Panc1 (cell line): ENCODE measurements around the gene GGA2. TPM values are rescaled to one million over a fixed set of nuclear protein-coding genes. Genes with fewer than 3 reads are reported as not detected.

Source experiments
- ATAC-seq: fragments of 200-7000 bp; cut with Tn5 transposase; 2 replicates; pipeline ENCODE4 v1.9.1; 2020; ENCODE audit warnings: mild to moderate bottlenecking, moderate library complexity
- BruUV-seq: library from RNA; stranded (reverse); fragments of 400-500 nt; replicated peaks from 2 replicates; lab custom pipeline; 2021; lab: Mats Ljungman, UMichigan
- CTCF ChIA-PET: fragments of 300-600 bp; sonication (Branson Sonifier 250); formaldehyde crosslinking; loops from one replicate; lab custom pipeline; 2022; ENCODE audit warnings: antibody characterized with exemption; lab: Charles Lee
- POLR2A ChIA-PET: fragments of 300-600 bp; sonication (Branson Sonifier 250); formaldehyde crosslinking; loops from one replicate; lab custom pipeline; 2022; ENCODE audit warnings: antibody characterized with exemption; lab: Charles Lee
- DNase-seq: peaks from one replicate; pipeline ENCODE4 v3.0.0-alpha.2; 2010; ENCODE audit warnings: low read depth, low spot score
- H3K27ac ChIP-seq: 2 replicates; pipeline ENCODE4 v1.5.1; 2011; ENCODE audit warnings: mild to moderate bottlenecking, low read length, inconsistent platforms
- H3K27me3 ChIP-seq: fragments of 200-500 bp; sonication (Bioruptor generic); 2 replicates; pipeline ENCODE4 v1.6.0; 2014; ENCODE audit warnings: low read length, inconsistent platforms; ENCODE audit not compliant: control insufficient read depth, insufficient read depth
- H3K36me3 ChIP-seq: fragments of 200-500 bp; sonication (Bioruptor generic); 2 replicates; pipeline ENCODE4 v1.5.1; 2014; ENCODE audit warnings: inconsistent platforms, mild to moderate bottlenecking, low read length, moderate library complexity; ENCODE audit not compliant: control insufficient read depth, insufficient read depth
- H3K4me1 ChIP-seq: 2 replicates; pipeline ENCODE4 v1.5.1; 2011; ENCODE audit warnings: inconsistent platforms, mild to moderate bottlenecking, low read length, moderate library complexity; ENCODE audit not compliant: control insufficient read depth, insufficient read depth
- H3K4me3 ChIP-seq, 2 experiments: 2 replicates each; pipeline ENCODE4 v1.5.1; 2011 to 2012; ENCODE audit warnings: low read depth in 2 of 2, low read length in 2 of 2, mild to moderate bottlenecking in 2 of 2, inconsistent platforms in 1 of 2, moderate library complexity in 1 of 2
- H3K9me3 ChIP-seq: fragments of 200-500 bp; sonication (Bioruptor generic); 2 replicates; pipeline ENCODE4 v1.5.1; 2014; ENCODE audit warnings: low read depth, mild to moderate bottlenecking, inconsistent platforms, low read length, moderate library complexity; ENCODE audit not compliant: control insufficient read depth, insufficient read depth
- CTCF ChIP-seq: fragments of 450-650 bp; IDR thresholded peaks from 2 replicates; pipeline ENCODE4 v1.5.1; 2017; ENCODE audit warnings: mild to moderate bottlenecking
- POLR2AphosphoS5 ChIP-seq: IDR thresholded peaks from 2 replicates; pipeline ENCODE4 v1.6.1; 2012; ENCODE audit warnings: mild to moderate bottlenecking, low read depth, low read length, moderate library complexity
- REST ChIP-seq, 2 experiments: IDR thresholded peaks; 2 replicates each; pipeline ENCODE4 v1.6.1; 2011 to 2012; ENCODE audit warnings: low read depth in 2 of 2, control low read depth in 1 of 2, low read length in 1 of 2, mild to moderate bottlenecking in 1 of 2, moderate library complexity in 1 of 2; ENCODE audit not compliant: insufficient read depth in 1 of 2
- SIN3A ChIP-seq: IDR thresholded peaks from 2 replicates; pipeline ENCODE4 v1.6.1; 2012; ENCODE audit warnings: low read depth, mild to moderate bottlenecking, low read length, moderate library complexity, borderline replicate concordance; ENCODE audit not compliant: insufficient read depth
- TCF7L2 ChIP-seq: IDR thresholded peaks from 2 replicates; pipeline ENCODE4 v1.6.1; 2011; ENCODE audit warnings: mild to moderate bottlenecking, low read depth, low read length, inconsistent platforms
- in situ Hi-C: cut with HindIII; loops from 2 replicates; pipeline ENCODE4 v1.10.0; 2016; ENCODE audit warnings: low sequenced_read_pairs, low pct_unique_long_range_greater_than_20kb
- intact Hi-C: fragments of 100-400 bp; cut with micrococcal nuclease; formaldehyde crosslinking; loops from one replicate; pipeline ENCODE4 v1.10.0; 2022; ENCODE audit not compliant: unreplicated experiment
- total RNA-seq: library from RNA; stranded (reverse); gene quantifications from one replicate; pipeline ENCODE4 v1.2.1, GENCODE V29; 2021; ENCODE audit not compliant: unreplicated experiment

The GGA2 gene
- total RNA-seq, 1 experiment from 2014 or later = 100 TPM

- DNase-seq = no peak
- TF ChIP-seq REST (IDR thresholded peaks at IDR 0.05; ENCODE audit: insufficient read depth in 1 of 2, low read depth in 2 of 2, low read length in 1 of 2) (no peak), POLR2AphosphoS5 (no peak), TCF7L2 (no peak), CTCF (no peak), SIN3A (no peak)
- CTCF ChIA-PET = no interaction called here
- Histone ChIP-seq H3K27ac (no peak overlapping the region), H3K4me1 (peaks cover 20% of the 10 kb centered on the region), H3K9me3 (no peaks in the 10 kb centered on the region), H3K36me3 (no peaks in the 10 kb centered on the region; the same call in 1 of the 2 replicates), H3K4me3 (no peak overlapping the region), H3K27me3 (no peaks in the 10 kb centered on the region)
- POLR2A ChIA-PET = no interaction called here
- in situ Hi-C loops = no loop called here
- intact Hi-C loops = no loop called here
- ATAC-seq = no peak
- no TSS peak for BruUV-seq
Observed at GRCh38 chr16:23497543-23497868, 12.8 kb downstream of the GGA2 start.

- intact Hi-C loops = no loop called here
- no peak overlapping the region for H3K27ac ChIP-seq
- in situ Hi-C loops = no loop called here
- ChIA-PET CTCF (no interaction called here), POLR2A (interaction anchor here (0.6 kb wide), 2 partner anchors 25 to 860 kb away, joined by 4 read pairs; no protein-coding TSS in a partner anchor)
- no peaks in the 10 kb centered on the region for H3K9me3 ChIP-seq
- no peak overlapping the region for H3K4me3 ChIP-seq
- TF ChIP-seq REST (IDR thresholded peaks at IDR 0.05; ENCODE audit: insufficient read depth in 1 of 2, low read depth in 2 of 2, low read length in 1 of 2) (no peak), TCF7L2 (no peak), SIN3A (no peak), CTCF (no peak), POLR2AphosphoS5 (no peak)
- H3K4me1 ChIP-seq = peaks cover 20% of the 10 kb centered on the region
- no peak for DNase-seq
- H3K36me3 ChIP-seq = no peaks in the 10 kb centered on the region; the same call in none of the 2 replicates
- no peaks in the 10 kb centered on the region for H3K27me3 ChIP-seq
- ATAC-seq = no peak
- BruUV-seq = no TSS peak
Observed at GRCh38 chr16:23496821-23497542, 13.3 kb downstream of the GGA2 start.
